OCI-LY1 (cell line): ENCODE data around the gene GPR63.

Source experiments
- CTCF ChIP-seq: fragments of 200-600 bp; sonication (generic), shearing (Covaris generic); IDR thresholded peaks from 2 replicates; pipeline ENCODE4 v1.5.1; 2017; ENCODE audit warnings: mild to moderate bottlenecking, antibody characterized with exemption, low read length, moderate library complexity, mixed read lengths
- EZH2 ChIP-seq: fragments of 200-600 bp; sonication (generic), shearing (Covaris generic); IDR thresholded peaks from 2 replicates; pipeline ENCODE4 v1.8.0; 2017; ENCODE audit warnings: borderline replicate concordance, mixed run types, mild to moderate bottlenecking, antibody characterized with exemption, low read length, moderate library complexity, mixed read lengths

- TF ChIP-seq CTCF: no peak
- no peak for TF ChIP-seq EZH2
Measured at GRCh38 chr6:96816301-96816817, 20.9 kb downstream of the GPR63 start.
